Measurements from ENCODE around the gene KIT.
"Not testable (repeated sequence)": the region's sequence is repeated elsewhere in the genome, so short reads cannot be mapped to it uniquely, and the experiment has no call there.

Gene KIT

GRCh38 chr4:54657551-54658251 lies at the start of gene KIT:
KIT (plus strand) TSS chr4:54657957; CDS start chr4:54658015, 58 bp downstream.
- DNase-seq, result peak; percentile 18

GRCh38 chr4:54609310-54609709 lies 48.4 kb upstream of the KIT start:
- DNase-seq, result no peak

GRCh38 chr4:54614149-54614548 lies 43.6 kb upstream of the KIT start:
- DNase-seq, result no peak

GRCh38 chr4:54620773-54621172 lies 37.0 kb upstream of the KIT start:
- DNase-seq, result no peak

GRCh38 chr4:54625391-54625790 lies 32.4 kb upstream of the KIT start:
- DNase-seq, result no peak

GRCh38 chr4:54626113-54626512 lies 31.6 kb upstream of the KIT start:
- no peak for DNase-seq

- no peak for DNase-seq
Measured at GRCh38 chr4:54632537-54632936, 25.2 kb upstream of the KIT start.

- not testable (repeated sequence) for DNase-seq
Measured at GRCh38 chr4:54633102-54633740, 24.5 kb upstream of the KIT start.

- no peak for DNase-seq
Measured at GRCh38 chr4:54635318-54635717, 22.4 kb upstream of the KIT start.

GRCh38 chr4:54637325-54637724 lies 20.4 kb upstream of the KIT start:
- no peak for DNase-seq

GRCh38 chr4:54641101-54641500 lies 16.7 kb upstream of the KIT start:
- DNase-seq, result not testable (repeated sequence)

GRCh38 chr4:54643172-54643571 lies 14.6 kb upstream of the KIT start:
- DNase-seq, result no peak

GRCh38 chr4:54643958-54644751 lies 13.6 kb upstream of the KIT start:
- no peak for DNase-seq

GRCh38 chr4:54645830-54646229 lies 11.9 kb upstream of the KIT start:
- no peak for DNase-seq

- DNase-seq, result no peak
Measured at GRCh38 chr4:54647070-54647469, 10.7 kb upstream of the KIT start.

- DNase-seq, result no peak
Measured at GRCh38 chr4:54651050-54651449, 6.7 kb upstream of the KIT start.

- DNase-seq, result no peak
Measured at GRCh38 chr4:54654753-54655152, 3.0 kb upstream of the KIT start.

GRCh38 chr4:54657185-54657550 lies 589 bp upstream of the KIT start:
- DNase-seq, result no peak

GRCh38 chr4:54658252-54659093 lies 716 bp downstream of the KIT start:
- peak; percentile 53 for DNase-seq

GRCh38 chr4:54659313-54659712 lies 1.6 kb downstream of the KIT start:
- no peak for DNase-seq

- no peak for DNase-seq
Measured at GRCh38 chr4:54659749-54660535, 2.2 kb downstream of the KIT start.

- DNase-seq, result no peak
Measured at GRCh38 chr4:54660591-54660990, 2.8 kb downstream of the KIT start.

Data from stimulated activated CD4-positive, alpha-beta T cell treated with anti-CD3 and anti-CD28 coated beads, Interleukin-15, amount 100 ng/mL, for 24 hours (primary cell).